OCI-LY3 (cell line): ENCODE measurements around the gene EHHADH.

Source experiments
- CTCF ChIP-seq: fragments of 200-600, 300-600 bp; sonication (generic); IDR thresholded peaks from 2 replicates; pipeline ENCODE4 v1.5.1; 2014; ENCODE audit warnings: antibody characterized with exemption, low read length, low read depth
- EZH2phosphoT487 ChIP-seq: fragments of 200-600 bp; shearing (Covaris generic); IDR thresholded peaks from 2 replicates; pipeline ENCODE4 v1.6.1; 2018; ENCODE audit warnings: antibody characterized with exemption, mixed run types, low read depth

GRCh38 chr3:185236969-185237368 is 16.9 kb downstream of the EHHADH start:
- no peak for TF ChIP-seq CTCF
- no peak for TF ChIP-seq EZH2phosphoT487
